Measurements from ENCODE around the gene AHDC1. TPM values are rescaled to one million over a fixed set of nuclear protein-coding genes. Genes with fewer than 3 reads are reported as not detected.

AHDC1 gene
- total and polyA plus RNA-seq, 2 donors (not counting 3 experiments of a cell fraction or from before 2014, with no cell fraction given): 7.0 to 32.1 TPM

- H3K9me3 ChIP-seq (replicated peaks; ENCODE audit: control insufficient read depth, insufficient read depth, low read length): no peaks in the 10 kb centered on the region
- no peaks in the 10 kb centered on the region for H3K27me3 ChIP-seq (ENCODE audit: control insufficient read depth in 2 of 2, insufficient read depth in 2 of 2, low read length in 2 of 2)
- DNase-seq (ENCODE audit: low read depth, low spot score): no peak
- H4K20me1 ChIP-seq (replicated peaks; ENCODE audit: control insufficient read depth, extremely low read depth, insufficient read depth, low read length): no peaks in the 10 kb centered on the region
- dilution Hi-C loops (cut with MboI; ENCODE audit: extremely low pct_ligation_motif_present, low sequenced_read_pairs) (no loop called here), intact Hi-C loops (cut with micrococcal nuclease) (no loop called here)
- H3K4me3 ChIP-seq (replicated peaks in 1 of 3; ENCODE audit: insufficient read depth in 1 of 3, low read depth in 1 of 3, low read length in 3 of 3): no peak overlapping the region
- no peak for TF ChIP-seq FOS (IDR thresholded peaks at IDR 0.05; ENCODE audit: borderline replicate concordance, insufficient read depth, low read length)
- TF ChIP-seq GATA2 (IDR thresholded peaks at IDR 0.05; ENCODE audit: insufficient read depth, insufficient read length, low read depth, low read length): no peak
- no peak for TF ChIP-seq POLR2AphosphoS5 (IDR thresholded peaks at IDR 0.05; ENCODE audit: insufficient read depth, low read depth, low read length)
- no peak overlapping the region for H3K27ac ChIP-seq (ENCODE audit: insufficient read depth, low read depth, low read length)
- ChIA-PET CTCF (interaction anchor here (1.0 to 11.5 kb wide), 2 partner anchors 13 to 42 kb away, joined by 3 to 455 read pairs; partner anchors contain the start of gene AHDC1), POLR2A (no interaction called here)
- H3K79me2 ChIP-seq (ENCODE audit: control insufficient read depth, insufficient read depth, low read length): no peaks in the 10 kb centered on the region
- H3K4me2 ChIP-seq (ENCODE audit: insufficient read depth, low read length): no peak overlapping the region
- peaks cover 8% of the 10 kb centered on the region for H3K4me1 ChIP-seq (ENCODE audit: control insufficient read depth, extremely low read depth, insufficient read depth, low read length)
- peaks cover 0 to 18% of the 10 kb centered on the region in 2 experiments for H3K36me3 ChIP-seq (ENCODE audit: control insufficient read depth in 2 of 2, extremely low read depth in 1 of 2, insufficient read depth in 2 of 2, low read length in 2 of 2)
- H2AFZ ChIP-seq (ENCODE audit: low read depth, low read length): no peak overlapping the region
- H3K9me1 ChIP-seq (replicated peaks; ENCODE audit: control insufficient read depth, extremely low read depth, insufficient read depth, low read length): no peaks in the 10 kb centered on the region
- no peak for FAIRE-seq
- no peak overlapping the region for H3K9ac ChIP-seq (replicated peaks; ENCODE audit: extremely low read depth, insufficient read depth, low read length)
- BruUV-seq (replicated peaks): no TSS peak
Measured at GRCh38 chr1:27562021-27562420, 41.9 kb downstream of the AHDC1 start.

- peaks cover 11% of the 10 kb centered on the region for H3K4me1 ChIP-seq (ENCODE audit: control insufficient read depth, extremely low read depth, insufficient read depth, low read length)
- H2AFZ ChIP-seq (ENCODE audit: low read depth, low read length): no peak overlapping the region
- ChIA-PET POLR2A (no interaction called here), CTCF (interaction anchor here (1.0 to 11.5 kb wide), 2 partner anchors 14 to 42 kb away, joined by 3 to 455 read pairs; partner anchors contain the start of gene AHDC1)
- H3K27ac ChIP-seq (ENCODE audit: insufficient read depth, low read depth, low read length): no peak overlapping the region
- no peaks in the 10 kb centered on the region for H4K20me1 ChIP-seq (replicated peaks; ENCODE audit: control insufficient read depth, extremely low read depth, insufficient read depth, low read length)
- FAIRE-seq: no peak
- H3K27me3 ChIP-seq (ENCODE audit: control insufficient read depth in 2 of 2, insufficient read depth in 2 of 2, low read length in 2 of 2): no peaks in the 10 kb centered on the region
- intact Hi-C loops (cut with micrococcal nuclease) (no loop called here), dilution Hi-C loops (cut with MboI; ENCODE audit: extremely low pct_ligation_motif_present, low sequenced_read_pairs) (no loop called here)
- TF ChIP-seq GATA2 (IDR thresholded peaks at IDR 0.05; ENCODE audit: insufficient read depth, insufficient read length, low read depth, low read length) (no peak), POLR2A (IDR thresholded peaks at IDR 0.05; ENCODE audit: low read depth, low read length) (no peak), FOS (IDR thresholded peaks at IDR 0.05; ENCODE audit: borderline replicate concordance, insufficient read depth, low read length) (no peak), JUN (IDR thresholded peaks at IDR 0.05; ENCODE audit: borderline replicate concordance, insufficient read depth, insufficient read length, low read depth) (no peak), MAX (IDR thresholded peaks at IDR 0.05; ENCODE audit: insufficient read depth, insufficient read length) (no peak), CTCF (IDR thresholded peaks at IDR 0.05; ENCODE audit: extremely low read depth in 1 of 2, insufficient read depth in 1 of 2, low read depth in 1 of 2, low read length in 2 of 2) (no peak), POLR2AphosphoS5 (IDR thresholded peaks at IDR 0.05; ENCODE audit: insufficient read depth, low read depth, low read length) (no peak), MYC (IDR thresholded peaks at IDR 0.05; ENCODE audit: low read depth, low read length) (no peak), EZH2 (IDR thresholded peaks at IDR 0.05; ENCODE audit: borderline replicate concordance, low read depth, low read length, severe bottlenecking) (no peak)
- no peak overlapping the region for H3K4me3 ChIP-seq (replicated peaks in 1 of 3; ENCODE audit: insufficient read depth in 1 of 3, low read depth in 1 of 3, low read length in 3 of 3)
- H3K4me2 ChIP-seq (ENCODE audit: insufficient read depth, low read length): no peak overlapping the region
- BruUV-seq (replicated peaks): no TSS peak
- H3K79me2 ChIP-seq (ENCODE audit: control insufficient read depth, insufficient read depth, low read length): no peaks in the 10 kb centered on the region
- H3K9me1 ChIP-seq (replicated peaks; ENCODE audit: control insufficient read depth, extremely low read depth, insufficient read depth, low read length): no peaks in the 10 kb centered on the region
- no peak overlapping the region for H3K9ac ChIP-seq (replicated peaks; ENCODE audit: extremely low read depth, insufficient read depth, low read length)
- H3K9me3 ChIP-seq (replicated peaks; ENCODE audit: control insufficient read depth, insufficient read depth, low read length): no peaks in the 10 kb centered on the region
- DNase-seq (ENCODE audit: low read depth, low spot score): no peak
- peaks cover 0 to 18% of the 10 kb centered on the region in 2 experiments for H3K36me3 ChIP-seq (ENCODE audit: control insufficient read depth in 2 of 2, extremely low read depth in 1 of 2, insufficient read depth in 2 of 2, low read length in 2 of 2)
Measured at GRCh38 chr1:27561124-27561899, 42.6 kb downstream of the AHDC1 start.
